G401 (cell line): ENCODE data around the gene MRPL19. TPM values are rescaled to one million over a fixed set of nuclear protein-coding genes. Genes with fewer than 3 reads are reported as not detected.

ENCODE experiments used
- DNase-seq: peaks from one replicate; pipeline ENCODE4 v3.0.0-alpha.2; 2015; ENCODE audit warnings: low spot score
- in situ Hi-C: cut with HindIII; loops from 2 replicates; pipeline ENCODE4 v1.10.0; 2016; ENCODE audit warnings: low sequenced_read_pairs, mixed read lengths
- total RNA-seq: library from RNA; depleted of rRNA; stranded (reverse); fragments of >200 nt; shearing (Covaris generic); gene quantifications from 2 replicates; pipeline ENCODE4 v1.2.3, GENCODE V29; 2014; rRNA removed

MRPL19 gene
- 91.3 and 117 TPM in 2 replicates for total RNA-seq

GRCh38 chr2:75646583-75647425 is at the start of gene MRPL19:
TSS of gene MRPL19 (plus strand) at chr2:75646783. CDS start at chr2:75646808, 25 bp downstream.
- in situ Hi-C loops = no loop called here
- peak; percentile 96 for DNase-seq

GRCh38 chr2:75596784-75597183 is 49.8 kb upstream of the MRPL19 start:
- peak; percentile 18 for DNase-seq
- in situ Hi-C loops = no loop called here

DNA sequence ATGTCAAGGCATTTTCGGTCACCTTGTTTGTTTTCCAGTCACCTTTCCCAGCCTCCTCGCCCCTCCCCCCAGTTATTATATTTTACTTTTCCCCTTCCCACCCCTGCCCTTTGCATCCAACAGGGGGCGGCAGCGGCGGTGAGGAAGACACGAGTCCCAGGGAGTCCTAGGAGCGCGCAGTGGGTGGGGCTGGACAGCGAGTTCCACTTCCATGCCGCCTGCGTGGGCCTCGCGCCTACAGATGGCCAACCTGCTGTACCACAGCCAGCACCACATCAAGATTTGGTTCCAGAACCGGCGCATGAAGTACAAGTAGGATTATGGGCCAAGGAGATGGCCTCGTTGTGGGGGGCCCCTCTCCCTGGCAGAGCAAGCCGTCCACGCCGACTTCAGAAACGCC is 48.6 kb upstream of the MRPL19 start:
- no peak for DNase-seq
- in situ Hi-C loops = no loop called here

DNA sequence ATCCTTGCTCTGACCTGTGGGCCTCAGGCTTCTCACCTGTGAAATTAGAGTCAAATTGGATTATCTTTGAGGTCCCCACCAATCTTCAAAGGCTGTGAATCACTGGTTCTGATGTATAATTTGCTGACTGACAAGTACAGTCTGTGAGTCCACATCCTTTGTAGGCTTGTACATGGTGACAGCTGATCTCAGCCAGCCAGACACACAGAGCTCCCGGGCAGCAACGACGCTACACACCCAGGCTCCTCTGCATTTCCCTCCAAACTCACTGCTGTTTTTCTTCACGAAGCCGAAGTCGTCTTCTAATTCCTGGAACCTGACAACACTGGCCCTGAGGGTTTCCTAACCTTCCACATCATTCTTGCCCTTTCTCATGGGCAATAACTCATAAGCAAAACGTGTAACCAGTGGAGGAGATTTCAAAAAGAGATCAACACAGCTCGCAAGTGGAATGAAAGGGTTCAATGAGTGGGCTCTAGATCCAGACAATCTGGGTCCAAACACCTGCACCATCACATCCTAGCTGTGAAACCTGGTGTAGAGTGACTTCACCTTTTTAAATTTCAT is 47.9 kb upstream of the MRPL19 start:
- in situ Hi-C loops = no loop called here
- peak; percentile 18 for DNase-seq

DNA sequence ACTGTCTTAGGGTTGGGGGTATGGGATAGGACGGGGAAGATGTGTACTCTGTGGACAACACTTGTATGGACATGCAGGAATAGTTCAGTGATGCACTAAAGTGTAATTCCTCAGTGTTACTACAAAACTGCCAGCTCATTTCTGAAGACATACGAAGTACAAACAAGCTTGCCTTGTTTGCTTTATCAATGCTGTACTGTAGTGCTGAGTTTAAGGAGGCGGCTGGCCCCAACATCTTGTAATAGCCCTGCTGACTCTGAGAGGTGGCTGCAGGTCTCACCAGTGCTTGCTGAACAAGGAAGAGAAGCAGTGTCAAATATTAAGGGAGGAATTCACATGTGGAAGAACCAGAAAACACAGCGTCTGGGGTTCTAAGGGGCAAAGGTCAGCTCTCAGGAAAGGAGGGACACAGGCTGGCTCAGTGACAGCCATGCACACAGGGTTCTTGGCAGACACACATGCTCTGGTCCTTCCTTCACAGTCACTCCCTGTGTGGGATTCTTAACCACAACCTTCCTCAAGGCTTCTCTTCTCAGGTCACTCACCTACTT is 46.0 kb upstream of the MRPL19 start:
- no peak for DNase-seq
- in situ Hi-C loops = no loop called here

GRCh38 chr2:75602724-75603342 is 43.8 kb upstream of the MRPL19 start:
- in situ Hi-C loops = no loop called here

DNA sequence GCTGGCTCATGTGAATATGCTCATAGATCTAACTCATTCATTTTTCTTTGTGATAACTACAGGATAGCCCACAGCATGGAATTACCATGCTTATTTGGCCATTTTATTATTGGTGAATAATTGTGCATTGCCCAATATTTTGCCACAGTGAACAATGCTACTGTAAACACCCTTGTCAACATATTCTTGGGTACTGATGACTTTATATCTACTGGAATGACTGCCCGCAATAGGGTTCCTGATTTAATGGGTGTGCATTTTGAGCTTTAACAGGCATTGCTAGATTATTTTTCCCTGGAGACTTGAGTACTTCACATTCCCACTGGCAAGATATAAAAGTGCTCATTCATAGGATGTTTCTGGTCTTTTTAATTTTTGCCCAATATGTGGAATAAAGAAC is 43.1 kb upstream of the MRPL19 start:
- no peak for DNase-seq
- in situ Hi-C loops = no loop called here

More at GRCh38 chr2:75602724-75603342, 43.8 kb upstream of the MRPL19 start:
- no peak for DNase-seq

DNA sequence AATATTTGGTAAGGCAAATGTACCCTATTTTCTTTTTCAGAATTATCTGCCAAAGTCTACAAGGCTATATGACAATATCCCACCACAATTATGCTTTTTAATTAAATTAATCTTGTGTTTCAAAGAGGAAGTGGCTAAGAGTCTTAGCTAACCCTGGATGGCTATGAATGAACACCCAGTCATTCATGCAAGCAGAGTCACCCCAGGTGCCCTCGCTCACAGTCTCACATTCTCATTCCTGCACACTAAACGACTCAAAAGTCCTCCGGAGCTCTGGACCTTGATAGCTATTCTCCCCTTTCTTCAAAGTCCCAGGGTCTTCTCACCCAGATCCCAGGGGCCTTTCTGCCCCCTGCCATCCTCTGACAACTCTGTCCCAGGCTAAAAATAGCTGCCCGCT is 42.1 kb upstream of the MRPL19 start:
- no peak for DNase-seq
- in situ Hi-C loops = no loop called here

GRCh38 chr2:75605770-75606529 is 40.6 kb upstream of the MRPL19 start:
- in situ Hi-C loops = no loop called here
- peak; percentile 63 for DNase-seq

DNA sequence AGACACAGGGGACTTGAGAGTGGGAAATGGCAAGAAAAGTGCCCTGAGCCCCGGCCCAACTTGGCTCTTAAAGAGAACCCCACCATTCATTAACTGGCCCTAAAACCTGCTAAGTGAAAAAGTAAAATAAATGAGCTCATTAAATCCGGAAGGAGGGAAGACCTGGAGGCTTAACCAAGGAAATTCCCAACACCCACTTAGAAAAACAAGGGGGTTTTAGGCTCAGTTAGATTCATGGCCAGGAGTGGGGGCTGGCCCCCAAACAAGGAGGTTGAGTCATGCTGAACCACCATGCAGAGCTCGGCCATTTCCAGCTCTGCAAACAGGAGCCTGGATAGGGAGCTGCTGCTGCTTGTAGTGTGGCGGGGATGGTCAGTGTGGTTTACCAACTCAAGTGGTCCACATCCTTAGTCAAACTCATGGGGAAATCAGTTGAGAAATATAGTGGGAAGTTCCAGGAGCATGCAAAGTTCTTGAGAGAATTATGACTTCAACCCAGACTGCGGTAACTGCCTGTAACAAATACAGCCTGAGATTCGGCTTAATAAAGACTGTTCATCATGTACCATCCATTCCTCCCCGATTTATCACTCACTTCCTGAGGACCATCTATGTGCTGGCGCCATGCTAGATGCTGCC is 39.7 kb upstream of the MRPL19 start:
- in situ Hi-C loops = no loop called here

DNA sequence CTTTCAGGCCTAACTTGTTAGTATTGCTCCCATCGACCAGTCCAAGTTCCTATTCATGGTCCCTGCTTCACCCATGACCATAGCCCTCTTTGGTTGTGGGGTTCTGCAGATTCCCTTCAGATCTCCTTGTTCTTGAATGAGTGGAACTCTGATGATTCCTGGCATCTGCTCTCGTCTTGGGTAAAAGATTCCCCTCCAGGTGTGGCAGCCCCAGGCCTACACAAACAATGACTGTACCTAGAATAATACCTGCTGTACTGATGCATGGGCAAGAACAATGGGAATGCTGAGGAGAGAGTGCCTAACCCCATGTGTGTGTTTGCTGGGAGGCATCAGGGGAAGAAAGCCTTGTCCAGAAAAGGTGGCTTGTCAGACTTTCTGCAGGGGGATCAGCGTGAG is 39.2 kb upstream of the MRPL19 start:
- in situ Hi-C loops = no loop called here
- DNase-seq = no peak

More for the DNA sequence above, 39.7 kb upstream of the MRPL19 start:
- no peak for DNase-seq

DNA sequence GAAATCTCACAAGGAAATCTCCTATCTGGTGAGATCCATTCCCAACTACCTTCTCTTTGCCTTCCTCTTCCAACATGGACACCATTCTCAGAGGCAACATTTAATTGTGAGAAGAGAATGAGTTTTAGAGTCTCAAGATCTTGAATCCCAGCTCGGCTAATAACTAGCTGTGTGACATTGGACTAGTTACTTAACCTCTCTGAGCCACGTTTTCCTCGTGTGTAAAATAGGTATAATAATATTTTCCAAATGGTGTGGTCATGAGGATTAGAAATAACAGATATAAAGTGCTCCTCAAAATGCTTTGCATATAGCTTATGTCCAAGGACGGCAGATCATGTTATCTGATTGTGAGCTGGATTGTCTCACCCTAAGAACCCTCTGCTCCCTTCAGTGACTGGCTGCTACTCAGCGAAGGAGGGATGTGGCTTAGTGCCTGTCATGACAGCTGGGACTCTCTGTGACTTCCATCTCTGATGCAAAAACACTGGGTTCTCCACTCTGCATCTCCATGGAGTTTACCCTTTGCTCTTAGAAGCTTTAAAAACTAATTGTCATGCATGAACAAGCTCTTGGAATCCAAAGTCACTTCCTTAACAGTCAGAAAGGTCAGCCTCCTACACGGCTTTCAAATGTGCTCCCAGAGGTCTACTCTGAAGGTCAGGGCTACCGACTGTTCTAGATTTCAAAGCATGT is 38.4 kb upstream of the MRPL19 start:
- in situ Hi-C loops = no loop called here
- DNase-seq = peak; percentile 65

- in situ Hi-C loops = no loop called here
- peak; percentile 57 for DNase-seq
Observed at GRCh38 chr2:75608684-75609333, 37.8 kb upstream of the MRPL19 start.

GRCh38 chr2:75609334-75609689 is 37.3 kb upstream of the MRPL19 start:
- in situ Hi-C loops = no loop called here
- DNase-seq = no peak

DNA sequence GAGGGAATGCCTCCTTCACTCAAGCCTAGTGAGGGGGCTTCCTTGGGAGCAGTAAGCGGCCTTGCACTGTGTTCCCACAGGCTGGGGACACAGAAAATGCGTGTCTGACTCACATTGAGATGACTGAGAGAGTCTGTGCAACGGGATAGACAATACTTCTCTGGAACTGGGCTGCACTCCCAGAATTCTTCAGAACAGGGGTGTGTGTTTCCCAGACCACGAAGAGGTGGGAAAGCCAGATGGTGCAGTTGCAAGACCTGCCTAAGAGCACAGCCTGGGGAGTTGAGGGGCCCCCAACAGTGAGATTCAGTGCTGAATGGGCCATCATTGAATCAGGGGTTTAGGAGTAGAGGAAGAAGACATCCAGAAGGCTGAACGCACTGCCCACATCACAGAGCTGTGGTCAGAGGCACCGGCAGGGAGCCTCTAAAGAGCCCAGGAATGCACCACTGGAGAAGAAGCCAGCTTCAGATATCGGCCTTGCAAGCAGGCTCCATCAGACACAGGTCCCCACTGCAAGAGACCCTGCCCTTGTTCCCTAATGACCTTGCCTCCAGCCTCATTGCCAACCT is 36.6 kb upstream of the MRPL19 start:
- no peak for DNase-seq
- in situ Hi-C loops = no loop called here

- in situ Hi-C loops = no loop called here
- DNase-seq = no peak
Observed at GRCh38 chr2:75610671-75611070, 35.9 kb upstream of the MRPL19 start.

DNA sequence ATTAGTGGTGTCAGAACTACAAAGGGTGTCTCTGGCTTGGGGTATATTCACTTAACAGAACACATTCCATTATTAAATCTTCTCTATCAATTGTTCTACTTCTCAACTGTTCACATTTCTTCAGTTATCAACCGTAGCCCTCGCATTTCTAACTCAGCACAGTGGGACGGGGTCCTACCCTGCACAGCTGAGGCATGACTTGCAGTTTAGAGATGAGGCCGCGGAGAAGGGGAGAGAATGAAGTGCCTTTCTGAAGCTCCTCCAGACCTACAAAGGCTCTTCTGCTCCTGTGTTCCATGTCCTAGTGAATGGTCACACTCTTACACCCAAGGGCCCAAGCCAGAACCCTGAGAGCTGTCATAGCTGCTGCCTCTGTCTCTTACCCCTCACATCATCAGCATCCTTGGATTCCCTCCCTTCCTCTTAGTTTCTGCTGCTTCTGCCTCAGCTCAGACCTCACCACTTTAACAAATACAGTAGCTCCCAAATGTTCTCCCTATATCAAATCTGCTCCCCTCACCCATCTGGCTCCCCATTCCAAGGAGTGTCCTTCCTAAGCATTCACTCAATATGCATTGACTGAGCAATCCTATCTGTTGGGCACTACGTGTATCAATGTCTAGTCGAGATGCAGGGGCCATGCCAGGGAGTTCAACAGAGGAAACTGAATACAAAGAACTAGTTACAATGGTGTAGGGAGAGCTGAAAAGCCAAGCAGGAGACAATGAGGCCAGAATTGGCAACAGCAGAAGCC is 34.3 kb upstream of the MRPL19 start:
- DNase-seq = no peak
- in situ Hi-C loops = no loop called here
